ENCODE results near the gene SLC41A3. TPM values are rescaled to one million over a fixed set of nuclear protein-coding genes. Genes with fewer than 3 reads are reported as not detected.
"Not testable (repeated sequence)": the region's sequence is repeated elsewhere in the genome, so short reads cannot be mapped to it uniquely, and the experiment has no call there.

SLC41A3 gene
- total RNA-seq, 1 donor from 2014 or later: 31.6 TPM

DNA sequence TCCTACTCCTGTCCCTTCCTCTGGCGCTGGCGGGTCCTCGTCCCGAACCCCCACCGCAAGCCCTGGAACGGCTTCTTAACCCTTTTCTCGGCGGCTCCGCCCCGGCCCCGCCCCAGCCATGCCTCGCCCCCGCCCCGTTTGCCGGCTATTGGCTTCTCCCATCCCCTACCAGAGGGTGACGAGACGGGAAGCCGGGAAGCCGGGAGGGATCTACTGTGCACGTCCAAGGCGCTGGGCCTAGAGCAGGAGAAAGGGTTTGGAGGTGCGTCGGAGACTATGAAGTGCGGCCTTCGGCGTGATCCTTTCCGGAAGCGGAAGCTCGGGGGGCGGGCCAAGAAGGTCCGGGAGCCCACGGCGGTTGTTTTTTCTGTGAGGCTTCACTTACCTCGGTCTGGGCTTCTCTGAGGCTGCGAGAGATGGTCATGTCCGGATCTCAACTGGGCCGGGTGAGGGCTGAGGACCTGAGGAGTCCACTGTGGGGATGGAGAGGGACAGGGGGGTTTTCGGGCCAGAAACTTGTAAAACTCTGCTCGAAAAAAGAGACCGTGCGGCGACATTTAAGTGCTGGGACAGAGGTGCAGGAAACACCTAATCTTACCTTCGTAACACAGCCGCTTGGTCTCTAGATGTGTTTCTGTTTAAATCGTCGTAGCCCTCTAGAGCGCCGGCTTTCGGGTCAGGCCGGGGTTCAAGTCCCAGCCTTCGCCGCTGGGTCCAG, 93.5 kb downstream of the SLC41A3 start:
- H3K4me3 Mint-ChIP-seq (ENCODE audit: unreplicated experiment): peak overlapping the region; percentile 95
- peaks cover 2% of the 10 kb centered on the region for H3K27me3 Mint-ChIP-seq (ENCODE audit: low read depth, unreplicated experiment)
- H3K27ac Mint-ChIP-seq (ENCODE audit: unreplicated experiment): peak overlapping the region; percentile 85
- Histone ChIP-seq H3K27ac (ENCODE audit: low read depth, low read length) (peak overlapping the region; percentile 4), H4K20me1 (ENCODE audit: insufficient read depth, low read length) (no peaks in the 10 kb centered on the region), H3K9me3 (ENCODE audit: insufficient read depth, low read depth, low read length) (no peaks in the 10 kb centered on the region), H3K4me2 (ENCODE audit: low read length) (peak overlapping the region; percentile 82), H3K4me1 (ENCODE audit: insufficient read depth, low read length) (no peaks in the 10 kb centered on the region), H2AFZ (ENCODE audit: low read depth, low read length) (peak overlapping the region; percentile 78), H3K9ac (ENCODE audit: low read length) (peak overlapping the region; percentile 80), H3K79me2 (ENCODE audit: insufficient read depth, low read length) (no peaks in the 10 kb centered on the region), H3K36me3 (ENCODE audit: insufficient read depth, low read length) (no peaks in the 10 kb centered on the region), H3K4me3 (ENCODE audit: insufficient read depth, low read depth, low read length) (peak overlapping the region; percentile 62), H3K27me3 (ENCODE audit: insufficient read depth, low read length) (peaks cover 5% of the 10 kb centered on the region)
- H3K9me3 Mint-ChIP-seq (ENCODE audit: unreplicated experiment): no peaks in the 10 kb centered on the region
- no peaks in the 10 kb centered on the region for H3K4me1 Mint-ChIP-seq (ENCODE audit: low read depth, unreplicated experiment)
- H3K36me3 Mint-ChIP-seq (ENCODE audit: low read depth, unreplicated experiment): no peaks in the 10 kb centered on the region
- FAIRE-seq (no peak), DNase-seq (ENCODE audit: low read depth) (peak; percentile 79)
- TF ChIP-seq, protein P1, sequence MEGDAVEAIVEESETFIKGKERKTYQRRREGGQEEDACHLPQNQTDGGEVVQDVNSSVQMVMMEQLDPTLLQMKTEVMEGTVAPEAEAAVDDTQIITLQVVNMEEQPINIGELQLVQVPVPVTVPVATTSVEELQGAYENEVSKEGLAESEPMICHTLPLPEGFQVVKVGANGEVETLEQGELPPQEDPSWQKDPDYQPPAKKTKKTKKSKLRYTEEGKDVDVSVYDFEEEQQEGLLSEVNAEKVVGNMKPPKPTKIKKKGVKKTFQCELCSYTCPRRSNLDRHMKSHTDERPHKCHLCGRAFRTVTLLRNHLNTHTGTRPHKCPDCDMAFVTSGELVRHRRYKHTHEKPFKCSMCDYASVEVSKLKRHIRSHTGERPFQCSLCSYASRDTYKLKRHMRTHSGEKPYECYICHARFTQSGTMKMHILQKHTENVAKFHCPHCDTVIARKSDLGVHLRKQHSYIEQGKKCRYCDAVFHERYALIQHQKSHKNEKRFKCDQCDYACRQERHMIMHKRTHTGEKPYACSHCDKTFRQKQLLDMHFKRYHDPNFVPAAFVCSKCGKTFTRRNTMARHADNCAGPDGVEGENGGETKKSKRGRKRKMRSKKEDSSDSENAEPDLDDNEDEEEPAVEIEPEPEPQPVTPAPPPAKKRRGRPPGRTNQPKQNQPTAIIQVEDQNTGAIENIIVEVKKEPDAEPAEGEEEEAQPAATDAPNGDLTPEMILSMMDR (IDR thresholded peaks at IDR 0.05; ENCODE audit: insufficient read depth, low read depth, low read length): no peak
- TF ChIP-seq EZH2 (IDR thresholded peaks at IDR 0.05; ENCODE audit: insufficient read depth, low read length): peak; percentile 23

DNA sequence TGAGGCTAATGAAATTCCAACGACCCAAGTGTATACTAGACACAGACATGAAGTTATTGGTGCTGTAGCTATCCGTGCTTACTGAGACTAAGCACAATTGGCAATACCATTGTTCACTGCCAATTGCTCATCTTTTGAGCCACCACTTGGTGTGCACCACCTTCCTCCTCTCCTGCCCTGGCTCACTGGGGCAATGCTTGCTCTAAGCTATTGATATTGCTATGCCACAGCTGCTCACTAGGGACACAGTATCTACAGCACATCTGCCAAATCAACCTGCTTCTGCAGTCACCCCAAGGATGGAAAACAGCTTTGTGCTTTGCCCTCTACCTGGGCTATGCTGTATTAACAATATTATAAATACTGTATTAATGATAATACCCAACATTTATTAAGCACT, 99.0 kb downstream of the SLC41A3 start:
- H3K4me1 ChIP-seq (ENCODE audit: insufficient read depth, low read length); DNase-seq (ENCODE audit: low read depth); H3K36me3 Mint-ChIP-seq (ENCODE audit: low read depth, unreplicated experiment); H3K27me3 Mint-ChIP-seq (ENCODE audit: low read depth, unreplicated experiment); H3K27me3 ChIP-seq (ENCODE audit: insufficient read depth, low read length); H3K27ac ChIP-seq (ENCODE audit: low read depth, low read length); H3K4me2 ChIP-seq (ENCODE audit: low read length); H3K27ac Mint-ChIP-seq (ENCODE audit: unreplicated experiment); H4K20me1 ChIP-seq (ENCODE audit: insufficient read depth, low read length); H2AFZ ChIP-seq (ENCODE audit: low read depth, low read length); H3K4me1 Mint-ChIP-seq (ENCODE audit: low read depth, unreplicated experiment); H3K79me2 ChIP-seq (ENCODE audit: insufficient read depth, low read length); H3K4me3 Mint-ChIP-seq (ENCODE audit: unreplicated experiment); H3K4me3 ChIP-seq (ENCODE audit: insufficient read depth, low read depth, low read length); H3K9ac ChIP-seq (ENCODE audit: low read length); H3K36me3 ChIP-seq (ENCODE audit: insufficient read depth, low read length); H3K9me3 Mint-ChIP-seq (ENCODE audit: unreplicated experiment); H3K9me3 ChIP-seq (ENCODE audit: insufficient read depth, low read depth, low read length): not testable (repeated sequence)
- FAIRE-seq: peak; percentile 32

GRCh38 chr3:125977104-125977503, 106.8 kb downstream of the SLC41A3 start:
- not testable (repeated sequence) for H3K36me3 ChIP-seq (ENCODE audit: insufficient read depth, low read length); H3K9me3 Mint-ChIP-seq (ENCODE audit: unreplicated experiment); H3K4me1 Mint-ChIP-seq (ENCODE audit: low read depth, unreplicated experiment); H3K36me3 Mint-ChIP-seq (ENCODE audit: low read depth, unreplicated experiment); H3K27me3 Mint-ChIP-seq (ENCODE audit: low read depth, unreplicated experiment); H3K9me3 ChIP-seq (ENCODE audit: insufficient read depth, low read depth, low read length); H2AFZ ChIP-seq (ENCODE audit: low read depth, low read length); H3K4me2 ChIP-seq (ENCODE audit: low read length); H3K4me3 Mint-ChIP-seq (ENCODE audit: unreplicated experiment); DNase-seq (ENCODE audit: low read depth); H3K9ac ChIP-seq (ENCODE audit: low read length); H3K27ac ChIP-seq (ENCODE audit: low read depth, low read length); H4K20me1 ChIP-seq (ENCODE audit: insufficient read depth, low read length); H3K4me1 ChIP-seq (ENCODE audit: insufficient read depth, low read length); H3K27me3 ChIP-seq (ENCODE audit: insufficient read depth, low read length); H3K79me2 ChIP-seq (ENCODE audit: insufficient read depth, low read length); H3K27ac Mint-ChIP-seq (ENCODE audit: unreplicated experiment); H3K4me3 ChIP-seq (ENCODE audit: insufficient read depth, low read depth, low read length); FAIRE-seq

DNA sequence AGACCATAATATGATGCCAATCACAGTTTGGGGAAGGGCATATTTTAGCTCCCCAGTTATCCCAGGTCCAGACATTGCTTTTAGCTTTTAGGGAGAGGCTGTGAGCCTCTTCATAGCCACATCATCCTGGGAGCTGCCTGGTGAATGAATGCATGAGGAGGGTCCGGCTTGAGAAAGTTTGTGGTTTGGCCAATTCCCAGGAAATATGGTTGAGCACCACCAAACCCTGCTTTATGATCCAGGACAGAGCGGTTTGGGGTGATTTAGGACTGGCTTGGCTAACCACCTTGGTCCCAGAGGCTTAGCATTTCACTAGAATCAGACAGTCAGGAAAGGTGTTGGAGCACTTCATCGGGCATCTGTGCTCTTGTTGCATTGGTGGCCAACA, 107.9 kb downstream of the SLC41A3 start:
- H3K4me3 ChIP-seq (ENCODE audit: insufficient read depth, low read depth, low read length); DNase-seq (ENCODE audit: low read depth); H3K79me2 ChIP-seq (ENCODE audit: insufficient read depth, low read length); H3K9me3 Mint-ChIP-seq (ENCODE audit: unreplicated experiment); H3K9me3 ChIP-seq (ENCODE audit: insufficient read depth, low read depth, low read length); H3K36me3 ChIP-seq (ENCODE audit: insufficient read depth, low read length); H3K27ac Mint-ChIP-seq (ENCODE audit: unreplicated experiment); H2AFZ ChIP-seq (ENCODE audit: low read depth, low read length); H3K4me1 ChIP-seq (ENCODE audit: insufficient read depth, low read length); H3K4me2 ChIP-seq (ENCODE audit: low read length); H3K4me3 Mint-ChIP-seq (ENCODE audit: unreplicated experiment); H4K20me1 ChIP-seq (ENCODE audit: insufficient read depth, low read length); H3K27ac ChIP-seq (ENCODE audit: low read depth, low read length); H3K36me3 Mint-ChIP-seq (ENCODE audit: low read depth, unreplicated experiment); FAIRE-seq; H3K9ac ChIP-seq (ENCODE audit: low read length); H3K4me1 Mint-ChIP-seq (ENCODE audit: low read depth, unreplicated experiment): not testable (repeated sequence)
- H3K27me3 ChIP-seq (ENCODE audit: insufficient read depth, low read length): peaks cover 12% of the 10 kb centered on the region
- H3K27me3 Mint-ChIP-seq (ENCODE audit: low read depth, unreplicated experiment): peaks cover 14% of the 10 kb centered on the region

GRCh38 chr3:125975245-125976002, 108.5 kb downstream of the SLC41A3 start:
- not testable (repeated sequence) for H3K79me2 ChIP-seq (ENCODE audit: insufficient read depth, low read length); H3K27ac ChIP-seq (ENCODE audit: low read depth, low read length); H3K9me3 ChIP-seq (ENCODE audit: insufficient read depth, low read depth, low read length); H4K20me1 ChIP-seq (ENCODE audit: insufficient read depth, low read length); H3K4me1 ChIP-seq (ENCODE audit: insufficient read depth, low read length); H3K4me2 ChIP-seq (ENCODE audit: low read length); FAIRE-seq; H3K4me3 ChIP-seq (ENCODE audit: insufficient read depth, low read depth, low read length); H2AFZ ChIP-seq (ENCODE audit: low read depth, low read length); H3K9me3 Mint-ChIP-seq (ENCODE audit: unreplicated experiment); H3K9ac ChIP-seq (ENCODE audit: low read length); DNase-seq (ENCODE audit: low read depth); H3K4me3 Mint-ChIP-seq (ENCODE audit: unreplicated experiment); H3K4me1 Mint-ChIP-seq (ENCODE audit: low read depth, unreplicated experiment); H3K27ac Mint-ChIP-seq (ENCODE audit: unreplicated experiment); H3K36me3 Mint-ChIP-seq (ENCODE audit: low read depth, unreplicated experiment); H3K36me3 ChIP-seq (ENCODE audit: insufficient read depth, low read length)
- peaks cover 14% of the 10 kb centered on the region for H3K27me3 Mint-ChIP-seq (ENCODE audit: low read depth, unreplicated experiment)
- H3K27me3 ChIP-seq (ENCODE audit: insufficient read depth, low read length): peaks cover 14% of the 10 kb centered on the region
